DOHH2 (cell line): ENCODE results near the gene GREB1L.

Experiments
- H3F3A ChIP-seq: fragments of 200-600 bp; sonication (generic), shearing (Covaris generic); 2 replicates; pipeline ENCODE4 v1.6.0; 2016; ENCODE audit warnings: antibody characterized with exemption, mild to moderate bottlenecking; ENCODE audit not compliant: control insufficient read depth, insufficient read depth
- H3K27ac ChIP-seq: fragments of 200-600 bp; sonication (generic); 2 replicates; pipeline ENCODE4 v1.5.1; 2014; ENCODE audit warnings: low read depth, mild to moderate bottlenecking, low read length, moderate library complexity
- H3K27me3 ChIP-seq: fragments of 200-600 bp; sonication (generic); 2 replicates; pipeline ENCODE4 v1.6.1; 2014; ENCODE audit warnings: mild to moderate bottlenecking, low read length, mixed read lengths; ENCODE audit not compliant: control insufficient read depth
- H3K36me3 ChIP-seq: fragments of 200-600 bp; sonication (generic); 2 replicates; pipeline ENCODE4 v1.6.1; 2014; ENCODE audit warnings: mild to moderate bottlenecking, low read length, moderate library complexity, mixed read lengths; ENCODE audit not compliant: control insufficient read depth
- H3K4me1 ChIP-seq: fragments of 200-600 bp; sonication (generic); 2 replicates; pipeline ENCODE4 v1.6.1; 2014; ENCODE audit warnings: mild to moderate bottlenecking, low read length, mixed read lengths; ENCODE audit not compliant: control insufficient read depth
- H3K4me2 ChIP-seq: fragments of 200-600 bp; sonication (generic); 2 replicates; pipeline ENCODE4 v1.6.0; 2014; ENCODE audit warnings: mild to moderate bottlenecking, low read length, moderate library complexity
- H3K4me3 ChIP-seq: fragments of 200-600 bp; sonication (generic); 2 replicates; pipeline ENCODE4 v1.5.1; 2014; ENCODE audit warnings: mild to moderate bottlenecking, low read length, mixed read lengths
- H3K79me2 ChIP-seq: fragments of 200-600 bp; sonication (generic); 2 replicates; pipeline ENCODE4 v1.6.1; 2014; ENCODE audit warnings: mild to moderate bottlenecking, low read length, mixed read lengths; ENCODE audit not compliant: control insufficient read depth
- H3K9me2 ChIP-seq: fragments of 200-600 bp; sonication (generic); replicated peaks from 2 replicates; pipeline ENCODE4 v1.6.1; 2014; ENCODE audit warnings: mild to moderate bottlenecking, low read length, mixed read lengths; ENCODE audit not compliant: control insufficient read depth
- H3K9me3 ChIP-seq: fragments of 200-600 bp; sonication (generic); 2 replicates; pipeline ENCODE4 v1.6.1; 2014; ENCODE audit warnings: antibody characterized with exemption, low read length, mixed read lengths; ENCODE audit not compliant: control insufficient read depth, insufficient read depth
- H4K20me1 ChIP-seq: fragments of 200-600 bp; sonication (generic); 2 replicates; pipeline ENCODE4 v1.6.0; 2014; ENCODE audit warnings: low read depth, mild to moderate bottlenecking, antibody characterized with exemption, low read length, moderate library complexity; ENCODE audit not compliant: control insufficient read depth, insufficient read depth
- CTCF ChIP-seq: fragments of 200-600 bp; sonication (generic); IDR thresholded peaks from one replicate; pipeline ENCODE4 v1.5.1; 2014; ENCODE audit warnings: antibody characterized with exemption, mild to moderate bottlenecking, low read depth, low read length; ENCODE audit not compliant: poor library complexity, severe bottlenecking
- EZH2phosphoT487 ChIP-seq: fragments of 200-600 bp; sonication (generic); IDR thresholded peaks from 2 replicates; pipeline ENCODE4 v1.6.1; 2017; ENCODE audit warnings: borderline replicate concordance, mild to moderate bottlenecking, antibody characterized with exemption, low read length, moderate library complexity, mixed read lengths

The GREB1L gene

DNA sequence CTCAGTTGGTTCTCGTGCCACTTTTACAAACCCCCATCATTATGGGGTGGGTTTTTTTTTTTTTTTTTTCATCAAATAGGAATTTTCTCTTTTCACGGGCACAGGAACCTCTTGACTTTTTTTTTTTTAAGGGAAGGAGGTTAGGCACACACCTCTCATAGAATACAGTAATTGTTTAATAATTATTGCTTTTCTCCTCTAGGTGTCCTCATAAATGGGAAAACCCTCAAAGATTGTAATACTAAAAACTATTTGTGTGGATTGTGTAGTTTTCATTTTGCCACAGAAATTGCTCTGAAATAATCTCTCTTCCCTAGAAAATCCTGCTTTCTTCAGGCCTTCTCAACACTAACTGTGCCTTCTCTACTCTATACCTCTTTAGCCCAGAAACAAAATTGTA, 147.3 kb downstream of the GREB1L start:
- Histone ChIP-seq H3K79me2 (no peaks in the 10 kb centered on the region), H4K20me1 (no peaks in the 10 kb centered on the region)
- TF ChIP-seq CTCF = no peak
- no peak for TF ChIP-seq EZH2phosphoT487

DNA sequence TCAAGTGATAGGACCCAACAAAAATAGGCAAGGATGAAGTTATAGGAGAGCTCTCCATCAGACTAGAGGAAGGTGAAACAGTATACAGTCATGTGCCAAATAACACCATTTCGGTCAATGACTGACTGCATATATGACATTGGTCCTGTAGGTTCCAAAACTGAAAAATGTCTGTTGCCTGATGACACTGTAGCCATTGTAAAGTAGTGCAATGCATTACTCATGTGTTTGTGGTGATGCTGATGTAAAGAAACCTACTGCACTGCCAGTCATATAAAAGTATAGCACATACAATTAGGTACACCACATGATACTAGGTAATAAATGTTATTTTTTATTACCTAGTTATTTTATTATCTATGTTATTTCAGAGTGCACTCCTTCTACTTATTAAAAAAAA, 147.9 kb downstream of the GREB1L start:
- Histone ChIP-seq H3K9me3 (no peaks in the 10 kb centered on the region), H3K36me3 (no peaks in the 10 kb centered on the region), H3K9me2 (no peaks in the 10 kb centered on the region), H3K4me2 (no peak overlapping the region), H3F3A (no peaks in the 10 kb centered on the region), H3K27me3 (no peaks in the 10 kb centered on the region; the same call in 1 of the 2 replicates), H3K27ac (no peak overlapping the region), H3K79me2 (no peaks in the 10 kb centered on the region), H4K20me1 (no peaks in the 10 kb centered on the region), H3K4me3 (no peak overlapping the region), H3K4me1 (no peaks in the 10 kb centered on the region)
- TF ChIP-seq EZH2phosphoT487 (no peak), CTCF (no peak)

More for the DNA sequence above, 147.3 kb downstream of the GREB1L start:
- H3K36me3 ChIP-seq = no peaks in the 10 kb centered on the region
- H3K4me3 ChIP-seq = no peak overlapping the region
- H3K4me2 ChIP-seq = no peak overlapping the region
- H3K27ac ChIP-seq = no peak overlapping the region
- no peaks in the 10 kb centered on the region for H3K9me3 ChIP-seq
- no peaks in the 10 kb centered on the region for H3F3A ChIP-seq
- no peaks in the 10 kb centered on the region for H3K9me2 ChIP-seq
- H3K27me3 ChIP-seq = no peaks in the 10 kb centered on the region; the same call in 1 of the 2 replicates
- no peaks in the 10 kb centered on the region for H3K4me1 ChIP-seq

DNA sequence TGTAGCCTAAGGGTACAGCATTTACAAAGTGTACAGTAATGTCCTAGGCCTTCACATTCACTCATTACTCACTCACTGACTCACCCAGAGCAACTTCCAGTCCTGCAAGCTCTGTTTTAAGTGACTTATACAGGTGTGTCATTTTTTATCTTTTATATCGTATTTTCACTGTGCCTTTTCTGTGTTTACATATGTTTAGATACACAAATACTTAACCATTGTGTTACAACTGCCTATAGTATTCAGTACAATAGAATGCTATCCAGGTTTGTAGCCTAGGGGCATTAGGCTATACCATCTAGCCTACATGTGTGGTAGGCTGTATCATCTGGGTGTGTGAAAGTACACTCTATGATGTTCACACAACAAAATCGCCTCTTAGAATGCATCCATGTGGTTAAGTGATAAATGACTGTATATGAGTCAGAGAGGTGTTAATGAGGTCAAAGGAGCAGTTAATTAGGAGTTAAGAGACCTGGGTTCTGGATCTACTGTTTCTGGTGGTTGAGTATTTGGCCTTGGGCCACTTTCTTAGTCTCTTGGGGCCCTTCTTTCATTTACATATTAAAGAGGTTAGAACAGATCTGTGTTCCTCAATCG, 149.1 kb downstream of the GREB1L start:
- no peak overlapping the region for H3K27ac ChIP-seq
- TF ChIP-seq CTCF (no peak), EZH2phosphoT487 (no peak)
- H3K4me3 ChIP-seq = no peak overlapping the region
- H3K9me3 ChIP-seq = no peaks in the 10 kb centered on the region
- H3K27me3 ChIP-seq = no peaks in the 10 kb centered on the region; the same call in 1 of the 2 replicates
- no peaks in the 10 kb centered on the region for H3K9me2 ChIP-seq
- H4K20me1 ChIP-seq = no peaks in the 10 kb centered on the region
- no peaks in the 10 kb centered on the region for H3K36me3 ChIP-seq
- no peaks in the 10 kb centered on the region for H3K4me1 ChIP-seq
- no peaks in the 10 kb centered on the region for H3F3A ChIP-seq
- no peaks in the 10 kb centered on the region for H3K79me2 ChIP-seq
- H3K4me2 ChIP-seq = no peak overlapping the region
